OCI-LY3 (cell line): Measurements from ENCODE around the gene SNX13.

Experiments
- EZH2phosphoT487 ChIP-seq: fragments of 200-600 bp; shearing (Covaris generic); IDR thresholded peaks from 2 replicates; pipeline ENCODE4 v1.6.1; 2018; ENCODE audit warnings: antibody characterized with exemption, mixed run types, low read depth
- TF ChIP-seq, protein P1 (sequence below): fragments of 200-600, 300-600 bp; sonication (generic); IDR thresholded peaks from 2 replicates; pipeline ENCODE4 v1.5.1; 2014; ENCODE audit warnings: antibody characterized with exemption, low read length, low read depth

DNA sequence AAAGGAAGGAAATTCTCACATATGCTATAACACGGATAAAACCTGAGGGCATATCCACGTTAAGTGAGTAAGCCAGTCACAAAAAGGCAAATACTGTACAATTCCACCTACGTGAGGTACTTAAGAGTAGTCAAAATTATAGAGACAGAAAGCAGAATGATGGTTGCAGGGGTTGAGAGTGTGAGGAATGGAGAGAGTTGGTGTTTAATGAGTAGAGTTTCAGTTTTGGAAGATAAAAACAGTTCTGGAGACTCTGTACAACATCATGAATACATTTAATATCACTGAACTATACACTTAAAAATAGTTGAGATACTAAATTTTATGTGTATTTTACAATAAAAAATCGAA is 95.1 kb downstream of the SNX13 start:
- TF ChIP-seq, protein P1, sequence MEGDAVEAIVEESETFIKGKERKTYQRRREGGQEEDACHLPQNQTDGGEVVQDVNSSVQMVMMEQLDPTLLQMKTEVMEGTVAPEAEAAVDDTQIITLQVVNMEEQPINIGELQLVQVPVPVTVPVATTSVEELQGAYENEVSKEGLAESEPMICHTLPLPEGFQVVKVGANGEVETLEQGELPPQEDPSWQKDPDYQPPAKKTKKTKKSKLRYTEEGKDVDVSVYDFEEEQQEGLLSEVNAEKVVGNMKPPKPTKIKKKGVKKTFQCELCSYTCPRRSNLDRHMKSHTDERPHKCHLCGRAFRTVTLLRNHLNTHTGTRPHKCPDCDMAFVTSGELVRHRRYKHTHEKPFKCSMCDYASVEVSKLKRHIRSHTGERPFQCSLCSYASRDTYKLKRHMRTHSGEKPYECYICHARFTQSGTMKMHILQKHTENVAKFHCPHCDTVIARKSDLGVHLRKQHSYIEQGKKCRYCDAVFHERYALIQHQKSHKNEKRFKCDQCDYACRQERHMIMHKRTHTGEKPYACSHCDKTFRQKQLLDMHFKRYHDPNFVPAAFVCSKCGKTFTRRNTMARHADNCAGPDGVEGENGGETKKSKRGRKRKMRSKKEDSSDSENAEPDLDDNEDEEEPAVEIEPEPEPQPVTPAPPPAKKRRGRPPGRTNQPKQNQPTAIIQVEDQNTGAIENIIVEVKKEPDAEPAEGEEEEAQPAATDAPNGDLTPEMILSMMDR, result no peak
- no peak for TF ChIP-seq EZH2phosphoT487
